ENCODE measurements around the gene ZMYND10. TPM values are rescaled to one million over a fixed set of nuclear protein-coding genes. Genes with fewer than 3 reads are reported as not detected.

Gene ZMYND10
- total RNA-seq, 1 donor from 2014 or later, result not detected

DNA sequence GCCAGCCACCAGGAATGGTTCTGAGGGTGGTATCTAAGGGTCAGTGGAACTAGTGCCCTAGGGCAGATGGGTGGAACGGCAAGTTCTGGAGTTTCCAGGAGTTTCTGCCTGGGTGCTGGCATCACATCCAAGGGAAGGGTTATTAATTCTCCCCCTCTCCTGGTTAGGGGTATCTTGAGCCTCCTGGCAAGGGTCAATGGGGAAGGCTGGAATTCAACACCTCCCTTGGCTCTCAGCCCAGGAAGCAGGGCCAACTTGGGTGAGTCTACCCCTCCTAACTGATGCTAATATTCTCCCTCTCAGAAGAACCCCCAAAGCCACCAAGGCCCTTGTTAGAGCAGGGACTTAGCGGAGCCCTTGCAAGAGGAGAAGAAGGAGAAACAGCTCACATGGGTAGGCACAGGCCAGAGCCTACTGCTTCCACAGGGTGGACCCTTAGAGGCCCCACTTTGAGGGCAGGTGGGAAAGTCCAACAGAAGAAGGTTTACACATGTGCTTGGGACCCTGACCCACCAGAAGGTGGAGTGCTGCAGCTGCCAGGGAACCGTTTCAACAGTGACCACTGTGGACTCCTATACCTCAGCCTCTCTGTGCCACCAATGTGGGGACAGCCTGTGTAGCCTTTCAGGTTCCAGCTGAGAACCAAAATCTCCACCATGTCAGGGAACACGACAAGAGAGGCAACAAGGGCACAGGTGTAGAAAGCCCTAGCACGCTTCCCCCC is 10.5 kb upstream of the ZMYND10 start:
- DNase-seq (ENCODE audit: low spot score in 2 of 2), result no peak
- Histone ChIP-seq H3K27me3 (no peaks in the 10 kb centered on the region), H3K9me3 (no peaks in the 10 kb centered on the region), H3K27ac (peak overlapping the region; percentile 19 to 20), H3K4me1 (peaks cover 18 to 43% of the 10 kb centered on the region in 2 donors), H3K36me3 (peaks cover 18 to 43% of the 10 kb centered on the region in 2 donors), H3K4me3 (peak overlapping the region; percentile 42 to 87)
- TF ChIP-seq, protein P1, sequence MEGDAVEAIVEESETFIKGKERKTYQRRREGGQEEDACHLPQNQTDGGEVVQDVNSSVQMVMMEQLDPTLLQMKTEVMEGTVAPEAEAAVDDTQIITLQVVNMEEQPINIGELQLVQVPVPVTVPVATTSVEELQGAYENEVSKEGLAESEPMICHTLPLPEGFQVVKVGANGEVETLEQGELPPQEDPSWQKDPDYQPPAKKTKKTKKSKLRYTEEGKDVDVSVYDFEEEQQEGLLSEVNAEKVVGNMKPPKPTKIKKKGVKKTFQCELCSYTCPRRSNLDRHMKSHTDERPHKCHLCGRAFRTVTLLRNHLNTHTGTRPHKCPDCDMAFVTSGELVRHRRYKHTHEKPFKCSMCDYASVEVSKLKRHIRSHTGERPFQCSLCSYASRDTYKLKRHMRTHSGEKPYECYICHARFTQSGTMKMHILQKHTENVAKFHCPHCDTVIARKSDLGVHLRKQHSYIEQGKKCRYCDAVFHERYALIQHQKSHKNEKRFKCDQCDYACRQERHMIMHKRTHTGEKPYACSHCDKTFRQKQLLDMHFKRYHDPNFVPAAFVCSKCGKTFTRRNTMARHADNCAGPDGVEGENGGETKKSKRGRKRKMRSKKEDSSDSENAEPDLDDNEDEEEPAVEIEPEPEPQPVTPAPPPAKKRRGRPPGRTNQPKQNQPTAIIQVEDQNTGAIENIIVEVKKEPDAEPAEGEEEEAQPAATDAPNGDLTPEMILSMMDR (IDR thresholded peaks at IDR 0.05), result no peak
- intact Hi-C loops (cut with DNase I), result loop anchor here (5.0 kb wide), 1 partner anchor 256 kb away; the partner anchor contains the start of gene CISH

DNA sequence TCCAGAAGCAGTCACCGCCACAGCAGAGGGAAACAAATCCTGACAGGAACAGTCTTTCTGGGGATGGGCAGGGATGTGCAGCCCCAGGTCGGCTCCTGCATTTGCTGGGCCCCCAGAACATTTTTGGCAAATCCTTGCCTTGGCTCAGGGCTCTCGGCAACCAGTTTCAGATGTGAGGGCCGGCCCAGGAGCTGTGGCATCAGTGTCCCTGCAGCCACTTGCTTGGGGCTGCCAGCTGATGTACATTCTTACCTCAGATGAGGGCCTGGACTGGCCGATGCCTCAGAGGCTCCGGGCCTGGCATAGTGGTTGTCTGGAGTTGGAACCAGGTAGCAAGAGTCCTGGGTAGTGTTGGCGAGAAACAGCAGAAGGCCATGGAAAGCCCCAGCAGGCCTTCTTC is 9.3 kb upstream of the ZMYND10 start:
- TF ChIP-seq, protein P1 (IDR thresholded peaks at IDR 0.05), result no peak
- no peak overlapping the region for H3K4me3 ChIP-seq
- intact Hi-C loops (cut with DNase I), result loop anchor here (5.0 kb wide), 2 partner anchors 247 to 257 kb away; partner anchors contain the start of gene CISH
- no peaks in the 10 kb centered on the region for H3K9me3 ChIP-seq
- H3K36me3 ChIP-seq, result peaks cover 18 to 43% of the 10 kb centered on the region in 2 donors
- H3K27ac ChIP-seq, result no peak overlapping the region
- no peaks in the 10 kb centered on the region for H3K27me3 ChIP-seq
- H3K4me1 ChIP-seq, result peaks cover 18 to 43% of the 10 kb centered on the region in 2 donors
- no peak for DNase-seq (ENCODE audit: low spot score in 2 of 2)

DNA sequence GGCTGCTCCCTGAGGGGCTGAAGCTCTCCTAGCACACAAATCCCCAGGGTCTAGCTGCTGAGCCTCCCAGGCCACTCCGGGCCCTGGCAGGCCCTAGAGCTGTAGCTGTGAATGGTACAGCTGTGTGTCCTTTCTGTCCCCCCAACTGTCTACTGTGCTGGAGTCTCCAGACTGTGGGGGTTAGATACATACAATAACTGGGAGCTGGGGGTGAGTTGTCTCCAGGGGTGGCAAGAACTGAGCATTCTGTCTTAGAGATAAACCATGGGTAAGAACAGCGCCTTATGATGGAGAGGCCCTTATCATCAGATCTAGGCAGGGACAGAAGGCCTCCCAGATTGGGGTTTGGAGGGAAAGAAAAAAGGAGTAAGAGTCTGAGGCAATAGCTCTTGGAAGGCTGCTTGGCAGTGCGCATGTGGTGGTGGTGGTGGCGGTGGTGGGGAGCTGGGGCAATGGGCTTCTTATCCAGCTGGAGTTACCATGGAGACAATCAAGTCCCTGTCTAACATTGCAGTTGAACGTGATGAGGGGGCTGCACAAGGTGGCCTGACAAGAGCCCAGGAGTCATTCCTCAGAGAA is 8.7 kb upstream of the ZMYND10 start:
- Histone ChIP-seq H3K27ac (no peak overlapping the region), H3K9me3 (no peaks in the 10 kb centered on the region), H3K36me3 (peaks cover 18 to 43% of the 10 kb centered on the region in 2 donors), H3K4me1 (peaks cover 24 to 49% of the 10 kb centered on the region in 2 donors), H3K27me3 (no peaks in the 10 kb centered on the region), H3K4me3 (no peak overlapping the region)
- TF ChIP-seq, protein P1 (IDR thresholded peaks at IDR 0.05), result no peak
- no peak for DNase-seq (ENCODE audit: low spot score in 2 of 2)
- intact Hi-C loops (cut with DNase I), result loop anchor here (5.0 kb wide), 1 partner anchor 248 kb away; no protein-coding TSS in a partner anchor

DNA sequence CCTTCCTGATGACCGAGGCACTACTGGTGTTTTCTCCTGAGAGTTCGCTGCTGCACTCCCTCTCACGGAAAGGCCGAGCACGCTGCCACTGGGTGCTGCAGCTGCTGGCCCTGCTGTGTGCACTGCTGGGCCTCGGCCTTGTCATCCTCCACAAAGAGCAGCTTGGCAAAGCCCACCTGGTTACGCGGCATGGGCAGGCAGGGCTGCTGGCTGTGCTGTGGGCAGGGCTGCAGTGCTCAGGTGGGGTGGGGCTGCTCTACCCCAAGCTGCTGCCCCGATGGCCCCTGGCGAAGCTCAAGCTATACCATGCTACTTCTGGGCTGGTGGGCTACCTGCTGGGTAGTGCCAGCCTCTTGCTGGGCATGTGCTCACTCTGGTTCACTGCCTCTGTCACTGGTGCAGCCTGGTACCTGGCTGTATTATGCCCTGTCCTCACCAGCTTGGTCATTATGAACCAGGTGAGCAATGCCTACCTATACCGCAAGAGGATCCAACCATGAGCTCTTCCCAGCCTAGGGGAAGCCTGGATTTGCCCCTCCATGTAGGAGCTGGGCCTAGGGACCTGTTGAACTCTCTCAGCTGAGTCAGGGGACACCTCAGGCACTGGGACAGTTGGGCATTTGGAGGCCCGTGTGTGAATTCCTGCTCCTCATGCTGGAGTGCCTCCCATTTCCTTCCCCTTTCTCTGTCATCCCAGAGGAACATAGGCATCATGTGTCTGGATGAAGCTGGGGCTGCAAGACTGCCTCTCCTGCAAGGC is 7.9 kb upstream of the ZMYND10 start:
- Histone ChIP-seq H3K36me3 (peaks cover 18 to 45% of the 10 kb centered on the region in 2 donors), H3K9me3 (no peaks in the 10 kb centered on the region), H3K27ac (no peak overlapping the region), H3K4me1 (peaks cover 25 to 48% of the 10 kb centered on the region in 2 donors), H3K4me3 (no peak overlapping the region), H3K27me3 (no peaks in the 10 kb centered on the region)
- TF ChIP-seq, protein P1 (IDR thresholded peaks at IDR 0.05), result no peak
- no peak for DNase-seq (ENCODE audit: low spot score in 2 of 2)
- intact Hi-C loops (cut with DNase I), result loop anchor here (5.0 kb wide), 1 partner anchor 249 kb away; no protein-coding TSS in a partner anchor

DNA sequence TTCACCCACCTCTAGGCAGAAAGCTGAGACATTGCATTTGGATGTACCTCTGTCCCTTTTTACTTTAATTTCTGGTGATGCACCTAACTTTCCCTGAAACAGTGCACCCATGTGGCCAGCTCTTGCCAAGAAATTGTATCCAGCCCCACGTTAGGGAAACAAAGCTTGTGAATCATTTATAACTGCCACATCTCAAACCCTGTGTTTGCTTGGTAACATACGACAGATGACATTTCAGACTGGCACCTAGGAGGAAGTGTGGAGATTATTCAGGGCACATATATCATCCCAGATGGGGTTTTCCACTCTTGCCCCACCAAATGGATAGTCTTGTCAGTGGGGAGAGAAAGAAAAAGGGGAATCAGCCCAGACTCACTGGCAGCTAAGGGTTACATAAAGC is 7.2 kb upstream of the ZMYND10 start:
- DNase-seq (ENCODE audit: low spot score in 2 of 2), result no peak
- Histone ChIP-seq H3K4me1 (peaks cover 19 to 41% of the 10 kb centered on the region in 2 donors), H3K36me3 (peaks cover 18 to 49% of the 10 kb centered on the region in 2 donors), H3K9me3 (no peaks in the 10 kb centered on the region), H3K4me3 (no peak overlapping the region), H3K27ac (no peak overlapping the region), H3K27me3 (no peaks in the 10 kb centered on the region)
- intact Hi-C loops (cut with DNase I), result loop anchor here (5.0 kb wide), 1 partner anchor 250 kb away; no protein-coding TSS in a partner anchor
- TF ChIP-seq, protein P1 (IDR thresholded peaks at IDR 0.05), result peak in 1 of 3 experiments; percentile 14

Measured in ascending aorta (tissue), 2 donors.